GM19025 (cell line): Measurements from ENCODE around the gene TRAPPC2L.
A peak's percentile ranks its signal among the peaks of the same experiment; 100 is the strongest.

Source experiments
- ATAC-seq: cut with Tn5 transposase; IDR thresholded peaks from one replicate; pipeline ENCODE4 v1.9.1; 2021; ENCODE audit warnings: mild to moderate bottlenecking, low read depth, moderate library complexity; ENCODE audit not compliant: unreplicated experiment

The TRAPPC2L gene

GRCh38 chr16:88855736-88856121 lies 1.2 kb upstream of the TRAPPC2L start:
- ATAC-seq: no peak

GRCh38 chr16:88856122-88856827 lies 652 bp upstream of the TRAPPC2L start:
- no peak for ATAC-seq

- peak; percentile 27 for ATAC-seq
Observed at GRCh38 chr16:88857728-88858339, 907 bp downstream of the TRAPPC2L start.

- ATAC-seq: no peak
Observed at GRCh38 chr16:88859381-88860091, 2.6 kb downstream of the TRAPPC2L start.

GRCh38 chr16:88861359-88861758 lies 4.4 kb downstream of the TRAPPC2L start:
- ATAC-seq: no peak

GRCh38 chr16:88862968-88863367 lies 6.0 kb downstream of the TRAPPC2L start:
- no peak for ATAC-seq

- ATAC-seq: no peak
Observed at GRCh38 chr16:88863426-88863825, 6.5 kb downstream of the TRAPPC2L start.

- ATAC-seq: no peak
Observed at GRCh38 chr16:88864099-88864498, 7.2 kb downstream of the TRAPPC2L start.

GRCh38 chr16:88864521-88864920 lies 7.6 kb downstream of the TRAPPC2L start:
- ATAC-seq: no peak

- ATAC-seq: no peak
Observed at GRCh38 chr16:88865310-88865709, 8.4 kb downstream of the TRAPPC2L start.

- no peak for ATAC-seq
Observed at GRCh38 chr16:88865742-88866141, 8.8 kb downstream of the TRAPPC2L start.

GRCh38 chr16:88866151-88866920 lies 9.4 kb downstream of the TRAPPC2L start, which contains the start of gene PABPN1L:
TSS of gene PABPN1L (minus strand) at chr16:88866660. CDS start at chr16:88866606, 54 bp downstream.
- no peak for ATAC-seq

GRCh38 chr16:88867581-88868246 lies 10.8 kb downstream of the TRAPPC2L start:
- no peak for ATAC-seq

GRCh38 chr16:88868974-88869672 lies 12.2 kb downstream of the TRAPPC2L start:
- ATAC-seq: no peak

GRCh38 chr16:88869673-88869980 lies 12.7 kb downstream of the TRAPPC2L start:
- no peak for ATAC-seq

GRCh38 chr16:88870608-88871348 lies 13.9 kb downstream of the TRAPPC2L start:
- no peak for ATAC-seq

GRCh38 chr16:88871349-88871702 lies 14.4 kb downstream of the TRAPPC2L start:
- ATAC-seq: no peak

- ATAC-seq: no peak
Observed at GRCh38 chr16:88871730-88872416, 14.9 kb downstream of the TRAPPC2L start.
